Measurements from ENCODE around the gene PRKAB2.
"Not testable (repeated sequence)": the region's sequence is repeated elsewhere in the genome, so short reads cannot be mapped to it uniquely, and the experiment has no call there.

Gene PRKAB2

DNA sequence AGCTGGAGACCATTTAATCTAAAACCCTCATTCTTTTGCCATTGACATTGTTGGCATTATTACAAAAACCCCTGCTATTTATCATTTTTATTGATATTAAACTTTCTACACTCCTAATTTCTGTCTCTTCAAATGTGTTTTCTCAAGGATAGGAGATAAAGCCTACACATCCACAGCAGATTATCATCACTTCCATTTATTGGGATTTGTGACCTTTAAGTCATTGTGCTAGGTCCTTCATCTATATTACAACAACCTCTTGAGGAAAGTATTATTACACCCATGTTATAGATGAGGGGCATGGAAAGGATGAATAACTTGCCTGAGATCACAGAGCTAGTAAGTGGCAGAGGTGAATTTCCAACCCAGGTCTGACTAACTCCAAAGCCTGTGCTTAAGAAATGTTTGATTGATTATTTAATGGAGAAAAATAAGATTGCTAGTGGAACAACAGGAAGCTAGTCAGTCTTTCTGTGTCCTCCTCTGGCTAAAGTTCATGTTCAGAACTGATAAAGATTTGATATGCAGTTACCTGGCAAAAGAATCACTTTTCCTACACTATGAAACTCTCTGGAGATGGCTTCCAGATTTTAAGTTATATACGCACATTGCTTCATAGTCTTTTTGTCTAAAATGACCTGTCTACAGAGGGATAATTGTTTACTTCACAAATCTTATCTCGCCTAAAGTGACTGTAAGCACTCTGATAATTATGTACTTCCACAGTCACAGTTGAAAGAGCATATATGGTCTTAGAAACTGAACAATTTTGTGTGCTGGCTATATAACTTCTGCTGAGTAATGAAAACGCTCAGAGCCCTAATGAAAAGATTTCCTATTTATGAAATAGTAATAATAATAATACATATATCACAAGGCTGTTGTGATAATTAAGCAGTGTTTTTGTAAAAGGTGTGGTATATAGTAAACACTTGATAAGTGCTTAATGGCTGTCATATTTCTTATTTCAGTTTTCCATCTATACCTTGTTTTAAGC lies 37.9 kb upstream of the PRKAB2 start:
- no peak for TF ChIP-seq TAF1 (IDR thresholded peaks at IDR 0.05; ENCODE audit: borderline replicate concordance, low read depth, low read length)
- TF ChIP-seq POLR2AphosphoS5 (IDR thresholded peaks at IDR 0.05; ENCODE audit: low read depth, low read length): no peak
- no peak for TF ChIP-seq POLR2A (IDR thresholded peaks at IDR 0.05; ENCODE audit: low read depth, low read length)
- FAIRE-seq (no peak), DNase-seq (ENCODE audit: insufficient read length) (no peak)

GRCh38 chr1:147208619-147209018 lies 36.3 kb upstream of the PRKAB2 start:
- TF ChIP-seq POLR2AphosphoS5 (IDR thresholded peaks at IDR 0.05; ENCODE audit: low read depth, low read length) (no peak), TAF1 (IDR thresholded peaks at IDR 0.05; ENCODE audit: borderline replicate concordance, low read depth, low read length) (no peak), POLR2A (IDR thresholded peaks at IDR 0.05; ENCODE audit: low read depth, low read length) (no peak)
- DNase-seq (ENCODE audit: insufficient read length): no peak

DNA sequence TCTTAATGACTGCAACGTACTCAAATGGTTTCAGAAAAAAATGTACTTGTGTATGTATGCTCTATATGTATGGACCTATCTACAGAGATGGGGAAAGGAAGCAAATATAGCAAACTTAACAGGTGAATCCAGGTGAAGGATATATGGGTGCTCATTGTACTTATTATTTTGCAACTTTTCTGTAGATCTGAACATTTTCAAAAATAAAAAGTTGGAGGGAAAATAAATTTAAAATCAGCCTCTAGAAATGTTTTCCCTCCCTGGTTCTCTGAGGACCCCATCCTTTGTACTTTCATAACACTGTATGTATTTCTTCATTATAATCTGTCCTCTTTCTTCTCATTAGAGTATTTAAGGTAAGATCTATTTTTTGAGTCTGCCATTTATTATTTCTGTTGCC lies 34.9 kb upstream of the PRKAB2 start:
- TF ChIP-seq TAF1 (IDR thresholded peaks at IDR 0.05; ENCODE audit: borderline replicate concordance, low read depth, low read length): no peak
- TF ChIP-seq POLR2AphosphoS5 (IDR thresholded peaks at IDR 0.05; ENCODE audit: low read depth, low read length): no peak
- TF ChIP-seq POLR2A (IDR thresholded peaks at IDR 0.05; ENCODE audit: low read depth, low read length): no peak
- no peak for FAIRE-seq
- DNase-seq (ENCODE audit: insufficient read length): no peak

More at GRCh38 chr1:147208619-147209018, 36.3 kb upstream of the PRKAB2 start:
- FAIRE-seq: no peak

DNA sequence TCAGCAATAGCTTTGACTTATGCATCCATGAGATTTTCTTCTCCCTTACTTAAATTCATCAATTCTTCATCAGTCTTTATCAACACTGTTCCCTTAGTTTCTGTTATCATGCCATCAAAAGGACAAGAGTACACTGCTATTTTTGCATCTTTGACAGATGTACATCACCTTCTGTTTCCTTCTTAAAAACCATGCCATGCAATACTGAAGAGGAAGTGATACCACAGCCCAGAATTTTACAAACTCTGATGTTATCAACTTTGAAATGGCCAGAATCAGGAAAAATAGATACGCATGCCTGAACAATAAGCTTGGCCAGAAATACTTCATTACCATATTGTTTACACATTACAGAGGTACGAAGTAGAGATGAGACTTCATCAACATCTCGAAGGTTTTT lies 31.8 kb upstream of the PRKAB2 start:
- FAIRE-seq (peak; percentile 78), DNase-seq (ENCODE audit: insufficient read length) (no peak)
- TF ChIP-seq POLR2A (IDR thresholded peaks at IDR 0.05; ENCODE audit: low read depth, low read length) (no peak), TAF1 (IDR thresholded peaks at IDR 0.05; ENCODE audit: borderline replicate concordance, low read depth, low read length) (no peak), POLR2AphosphoS5 (IDR thresholded peaks at IDR 0.05; ENCODE audit: low read depth, low read length) (no peak)

DNA sequence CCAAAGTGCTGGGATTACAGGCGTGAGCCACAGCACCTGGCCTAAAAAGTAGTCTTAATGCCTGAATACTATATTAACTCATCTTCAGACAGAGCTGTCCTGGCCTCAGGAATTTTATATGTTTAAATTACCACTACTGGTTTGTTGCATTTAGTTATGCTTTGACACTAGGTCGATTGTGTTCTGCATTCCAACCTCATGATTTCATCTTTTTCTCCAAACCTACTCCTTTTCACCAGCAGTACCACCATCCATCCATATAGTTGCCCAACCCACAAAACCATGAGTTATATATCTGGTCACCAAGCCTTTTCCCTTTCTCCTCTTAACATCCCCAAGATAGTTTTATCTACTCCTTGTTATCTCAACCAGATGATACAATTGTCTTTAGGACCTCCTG lies 30.3 kb upstream of the PRKAB2 start:
- TF ChIP-seq POLR2AphosphoS5 (IDR thresholded peaks at IDR 0.05; ENCODE audit: low read depth, low read length): no peak
- no peak for TF ChIP-seq TAF1 (IDR thresholded peaks at IDR 0.05; ENCODE audit: borderline replicate concordance, low read depth, low read length)
- no peak for TF ChIP-seq POLR2A (IDR thresholded peaks at IDR 0.05; ENCODE audit: low read depth, low read length)
- FAIRE-seq (no peak), DNase-seq (ENCODE audit: insufficient read length) (no peak)

- FAIRE-seq: no peak
- no peak for DNase-seq (ENCODE audit: insufficient read length)
- TF ChIP-seq POLR2AphosphoS5 (IDR thresholded peaks at IDR 0.05; ENCODE audit: low read depth, low read length) (no peak), TAF1 (IDR thresholded peaks at IDR 0.05; ENCODE audit: borderline replicate concordance, low read depth, low read length) (no peak), POLR2A (IDR thresholded peaks at IDR 0.05; ENCODE audit: low read depth, low read length) (no peak)
Measured at GRCh38 chr1:147201786-147202185, 29.5 kb upstream of the PRKAB2 start.

- FAIRE-seq (no peak), DNase-seq (ENCODE audit: insufficient read length) (no peak)
Measured at GRCh38 chr1:147201276-147201675, 29.0 kb upstream of the PRKAB2 start.

GRCh38 chr1:147197324-147197723 lies 25.1 kb upstream of the PRKAB2 start:
- not testable (repeated sequence) for FAIRE-seq; DNase-seq (ENCODE audit: insufficient read length)

More at GRCh38 chr1:147201276-147201675, 29.0 kb upstream of the PRKAB2 start:
- TF ChIP-seq POLR2A (IDR thresholded peaks at IDR 0.05; ENCODE audit: low read depth, low read length): no peak
- no peak for TF ChIP-seq POLR2AphosphoS5 (IDR thresholded peaks at IDR 0.05; ENCODE audit: low read depth, low read length)
- no peak for TF ChIP-seq TAF1 (IDR thresholded peaks at IDR 0.05; ENCODE audit: borderline replicate concordance, low read depth, low read length)

GRCh38 chr1:147189514-147189913 lies 17.2 kb upstream of the PRKAB2 start:
- FAIRE-seq: no peak
- TF ChIP-seq TAF1 (IDR thresholded peaks at IDR 0.05; ENCODE audit: borderline replicate concordance, low read depth, low read length) (no peak), POLR2AphosphoS5 (IDR thresholded peaks at IDR 0.05; ENCODE audit: low read depth, low read length) (no peak), POLR2A (IDR thresholded peaks at IDR 0.05; ENCODE audit: low read depth, low read length) (no peak)

DNA sequence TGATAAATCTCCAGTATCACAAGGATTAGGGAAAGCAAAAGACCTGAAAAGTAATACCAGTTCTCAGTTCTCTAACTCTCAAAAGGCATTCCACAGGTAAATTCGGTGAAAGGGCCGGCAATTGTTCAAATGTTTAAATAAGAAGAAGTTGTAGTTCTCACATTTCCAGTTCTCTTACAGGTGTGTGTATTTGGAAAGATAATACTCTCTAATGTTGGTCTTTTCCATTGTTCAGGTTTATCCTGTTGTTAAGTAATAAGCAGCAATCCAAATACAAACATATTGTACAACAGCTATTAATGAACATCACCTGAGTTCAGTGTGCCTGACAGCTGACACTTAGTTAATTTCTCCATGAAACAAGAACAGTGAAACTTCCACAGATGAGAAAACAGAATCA lies 13.2 kb upstream of the PRKAB2 start:
- FAIRE-seq: no peak
- DNase-seq (ENCODE audit: insufficient read length): no peak
- TF ChIP-seq TAF1 (IDR thresholded peaks at IDR 0.05; ENCODE audit: borderline replicate concordance, low read depth, low read length) (no peak), POLR2A (IDR thresholded peaks at IDR 0.05; ENCODE audit: low read depth, low read length) (no peak), POLR2AphosphoS5 (IDR thresholded peaks at IDR 0.05; ENCODE audit: low read depth, low read length) (no peak)

More at GRCh38 chr1:147189514-147189913, 17.2 kb upstream of the PRKAB2 start:
- DNase-seq (ENCODE audit: insufficient read length): no peak

GRCh38 chr1:147177611-147178380 lies 5.5 kb upstream of the PRKAB2 start:
- FAIRE-seq (no peak), DNase-seq (ENCODE audit: insufficient read length) (no peak)
- TF ChIP-seq POLR2A (IDR thresholded peaks at IDR 0.05; ENCODE audit: low read depth, low read length) (no peak), TAF1 (IDR thresholded peaks at IDR 0.05; ENCODE audit: borderline replicate concordance, low read depth, low read length) (no peak), POLR2AphosphoS5 (IDR thresholded peaks at IDR 0.05; ENCODE audit: low read depth, low read length) (no peak)
